ENCODE results near the gene GNLY.

DNA sequence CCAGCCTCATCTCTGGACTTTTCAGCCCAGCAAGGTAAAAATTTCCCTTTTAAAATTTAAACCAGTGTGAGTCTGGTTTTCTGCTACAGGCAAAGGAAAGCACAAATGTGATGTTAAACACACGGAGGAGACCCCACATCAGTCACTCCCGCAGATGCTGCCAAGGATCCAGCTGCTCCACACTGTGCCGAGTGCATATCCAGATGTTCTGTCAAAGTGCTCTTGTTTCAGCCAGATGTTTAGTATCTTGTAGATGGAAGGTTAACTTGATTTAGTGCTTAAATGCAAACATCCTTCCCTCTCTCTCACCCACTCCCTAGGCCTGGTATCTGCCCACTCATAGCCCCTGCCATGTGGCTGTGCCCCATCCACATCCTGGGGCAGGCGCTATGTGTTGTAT is 43.8 kb downstream of the GNLY start:
- TF ChIP-seq, protein P1, sequence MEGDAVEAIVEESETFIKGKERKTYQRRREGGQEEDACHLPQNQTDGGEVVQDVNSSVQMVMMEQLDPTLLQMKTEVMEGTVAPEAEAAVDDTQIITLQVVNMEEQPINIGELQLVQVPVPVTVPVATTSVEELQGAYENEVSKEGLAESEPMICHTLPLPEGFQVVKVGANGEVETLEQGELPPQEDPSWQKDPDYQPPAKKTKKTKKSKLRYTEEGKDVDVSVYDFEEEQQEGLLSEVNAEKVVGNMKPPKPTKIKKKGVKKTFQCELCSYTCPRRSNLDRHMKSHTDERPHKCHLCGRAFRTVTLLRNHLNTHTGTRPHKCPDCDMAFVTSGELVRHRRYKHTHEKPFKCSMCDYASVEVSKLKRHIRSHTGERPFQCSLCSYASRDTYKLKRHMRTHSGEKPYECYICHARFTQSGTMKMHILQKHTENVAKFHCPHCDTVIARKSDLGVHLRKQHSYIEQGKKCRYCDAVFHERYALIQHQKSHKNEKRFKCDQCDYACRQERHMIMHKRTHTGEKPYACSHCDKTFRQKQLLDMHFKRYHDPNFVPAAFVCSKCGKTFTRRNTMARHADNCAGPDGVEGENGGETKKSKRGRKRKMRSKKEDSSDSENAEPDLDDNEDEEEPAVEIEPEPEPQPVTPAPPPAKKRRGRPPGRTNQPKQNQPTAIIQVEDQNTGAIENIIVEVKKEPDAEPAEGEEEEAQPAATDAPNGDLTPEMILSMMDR (conservative IDR thresholded peaks at IDR 0.05; ENCODE audit: low read depth, low read length) = no peak
- no peak for TF ChIP-seq CEBPB (IDR thresholded peaks at IDR 0.05; ENCODE audit: low read depth, low read length)
- TF ChIP-seq RAD21 (IDR thresholded peaks at IDR 0.05; ENCODE audit: low read length) = no peak
- TF ChIP-seq, protein P2, sequence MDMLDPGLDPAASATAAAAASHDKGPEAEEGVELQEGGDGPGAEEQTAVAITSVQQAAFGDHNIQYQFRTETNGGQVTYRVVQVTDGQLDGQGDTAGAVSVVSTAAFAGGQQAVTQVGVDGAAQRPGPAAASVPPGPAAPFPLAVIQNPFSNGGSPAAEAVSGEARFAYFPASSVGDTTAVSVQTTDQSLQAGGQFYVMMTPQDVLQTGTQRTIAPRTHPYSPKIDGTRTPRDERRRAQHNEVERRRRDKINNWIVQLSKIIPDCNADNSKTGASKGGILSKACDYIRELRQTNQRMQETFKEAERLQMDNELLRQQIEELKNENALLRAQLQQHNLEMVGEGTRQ (IDR thresholded peaks at IDR 0.05; ENCODE audit: low read depth, low read length) = no peak
- no peak for TF ChIP-seq POLR2A (IDR thresholded peaks at IDR 0.05; ENCODE audit: low read depth, low read length)
- no peak for TF ChIP-seq RCOR1 (IDR thresholded peaks at IDR 0.05; ENCODE audit: insufficient replicate concordance, low read length)
- TF ChIP-seq RFX5 (IDR thresholded peaks at IDR 0.05; ENCODE audit: low read depth, low read length) = no peak
- TF ChIP-seq SMC3 (IDR thresholded peaks at IDR 0.05; ENCODE audit: low read depth, low read length) = no peak
- TF ChIP-seq MAZ (IDR thresholded peaks at IDR 0.05; ENCODE audit: borderline replicate concordance, low read depth, low read length) = no peak
- TF ChIP-seq MAFK (IDR thresholded peaks at IDR 0.05; ENCODE audit: low read depth, low read length) = no peak
- TF ChIP-seq BHLHE40 (IDR thresholded peaks at IDR 0.05; ENCODE audit: low read depth, low read length) = no peak
- TF ChIP-seq NFE2L2 (IDR thresholded peaks at IDR 0.05; ENCODE audit: low read depth, low read length) = no peak
- TF ChIP-seq MXI1 (IDR thresholded peaks at IDR 0.05; ENCODE audit: borderline replicate concordance, low read depth, low read length) = no peak
- TF ChIP-seq ELK1 (IDR thresholded peaks at IDR 0.05; ENCODE audit: borderline replicate concordance, low read depth, low read length) = no peak

Measured in IMR-90 (cell line).